HG02678 (cell line): ENCODE results near the gene HPS3.
"Not testable (repeated sequence)": the region's sequence is repeated elsewhere in the genome, so short reads cannot be mapped to it uniquely, and the experiment has no call there.

ENCODE experiments used
- ATAC-seq: cut with Tn5 transposase; IDR thresholded peaks from one replicate; pipeline ENCODE4 v1.9.1; 2021; ENCODE audit warnings: mild to moderate bottlenecking, moderate library complexity; ENCODE audit not compliant: unreplicated experiment

The HPS3 gene

DNA sequence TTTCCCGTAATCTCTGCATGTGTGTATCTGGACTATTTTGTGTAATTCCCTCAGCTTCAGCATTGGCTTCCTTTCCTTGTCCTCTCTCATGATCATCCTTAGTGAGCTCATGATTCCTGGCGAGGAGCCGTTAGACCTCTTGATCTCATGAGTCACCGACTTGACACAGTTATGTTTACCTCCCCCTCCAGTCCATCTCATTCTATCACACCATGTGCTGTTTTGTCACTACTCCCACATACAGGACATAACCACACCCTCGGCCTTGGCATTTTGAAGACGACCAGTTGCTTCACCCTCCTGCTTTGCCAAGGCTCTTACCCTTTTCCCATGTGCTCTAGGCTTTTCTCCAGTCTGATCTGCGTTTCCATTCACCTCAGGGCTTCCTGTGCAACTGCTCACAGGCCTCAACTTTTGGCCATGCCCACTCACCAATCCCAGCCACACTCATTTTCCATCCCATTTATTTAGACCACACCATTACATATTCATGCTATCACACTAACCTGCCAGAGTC, 50.7 kb downstream of the HPS3 start:
- ATAC-seq, result no peak

DNA sequence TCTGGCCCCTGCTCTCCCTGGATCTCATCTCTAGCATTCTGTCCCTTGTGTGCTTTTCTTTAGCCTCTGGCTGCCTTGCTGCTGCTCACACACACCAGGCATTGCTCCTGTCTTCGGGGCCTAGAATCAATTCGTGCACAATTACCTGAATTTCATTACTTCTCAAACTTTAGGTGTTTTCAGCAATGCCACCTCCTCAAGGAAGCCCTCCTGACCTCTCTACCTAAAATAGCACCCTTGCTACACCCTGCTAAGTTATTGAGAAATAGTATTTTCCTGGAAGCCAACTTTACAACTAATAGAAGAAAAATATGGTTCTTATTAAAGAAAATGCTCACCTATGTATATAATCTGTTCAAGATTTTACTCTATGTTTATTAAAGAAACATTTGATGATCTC, 51.7 kb downstream of the HPS3 start:
- no peak for ATAC-seq

DNA sequence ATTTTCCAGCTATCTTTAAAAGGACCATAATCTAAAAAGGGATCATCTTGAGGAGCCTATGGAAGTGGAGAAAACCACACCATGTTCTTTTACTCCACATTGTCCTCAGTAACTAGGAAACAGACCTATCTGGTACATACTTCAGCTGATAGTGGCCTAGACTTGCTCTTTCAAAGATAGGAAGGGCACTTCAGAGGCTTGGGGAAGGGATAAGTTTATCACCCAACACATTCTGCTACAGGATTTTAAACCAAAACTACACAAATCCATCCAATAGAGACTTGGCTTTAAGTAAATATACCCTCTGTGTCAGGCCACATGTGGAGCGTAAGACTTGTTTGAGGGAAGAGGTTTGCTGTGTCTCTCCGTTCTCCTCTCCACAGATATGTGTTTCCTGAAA, 56.8 kb downstream of the HPS3 start:
- ATAC-seq, result no peak

DNA sequence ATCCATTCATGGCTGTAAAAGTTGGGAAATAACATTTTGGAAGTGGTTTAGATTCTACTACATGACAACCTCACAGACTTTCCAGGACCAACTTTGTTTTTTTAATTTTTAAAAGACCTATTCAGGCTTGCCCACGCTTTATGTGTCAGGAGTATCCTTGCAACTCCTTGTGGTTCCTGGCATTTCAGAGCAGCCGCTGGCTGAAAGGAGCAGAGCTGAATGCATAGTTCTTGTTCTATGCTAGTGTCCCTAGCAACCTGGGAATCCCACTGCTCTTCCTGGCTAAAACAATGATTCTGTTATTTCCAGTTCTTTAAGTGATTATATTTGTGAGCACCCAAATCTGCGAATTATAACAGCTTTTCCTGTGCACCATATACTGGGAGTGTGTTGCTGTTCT, 57.3 kb downstream of the HPS3 start:
- no peak for ATAC-seq

DNA sequence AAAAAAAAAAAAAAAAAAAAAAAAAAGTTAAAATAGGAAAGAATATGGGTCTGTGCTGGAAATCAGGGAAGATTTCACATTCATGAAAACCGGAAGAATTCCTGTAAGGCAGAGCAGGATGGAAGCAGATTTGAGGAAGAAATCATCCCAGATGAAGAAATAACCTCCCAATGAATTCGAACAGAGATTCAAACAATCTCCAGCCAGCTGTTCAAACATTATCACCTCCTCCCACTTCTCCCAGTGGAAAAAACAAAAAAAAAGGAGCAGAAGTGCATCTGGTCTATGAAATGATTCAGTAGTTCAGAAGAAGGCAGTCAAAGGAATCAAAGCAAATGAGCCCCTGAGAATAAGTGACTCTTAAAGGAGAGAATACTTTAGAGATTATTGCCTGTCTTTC, 59.1 kb downstream of the HPS3 start:
- no peak for ATAC-seq

DNA sequence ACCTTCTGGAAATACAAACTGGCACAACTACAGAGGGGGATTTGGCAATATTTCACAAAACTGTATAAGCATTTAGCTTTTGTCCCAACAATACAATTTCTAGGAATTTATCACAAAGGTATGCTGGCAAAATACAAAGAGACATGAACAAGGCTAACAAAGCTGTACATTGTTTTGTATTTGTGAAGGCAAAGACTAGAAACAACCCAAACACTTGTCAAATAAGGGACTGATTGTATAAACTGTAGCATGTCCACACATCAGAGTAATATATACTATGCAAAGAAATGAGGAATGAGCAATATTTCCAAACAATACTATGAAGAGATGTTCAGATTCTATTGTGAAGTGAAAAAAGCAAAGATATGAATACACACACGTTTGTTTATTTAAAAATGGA, 65.8 kb downstream of the HPS3 start:
- ATAC-seq, result no peak

DNA sequence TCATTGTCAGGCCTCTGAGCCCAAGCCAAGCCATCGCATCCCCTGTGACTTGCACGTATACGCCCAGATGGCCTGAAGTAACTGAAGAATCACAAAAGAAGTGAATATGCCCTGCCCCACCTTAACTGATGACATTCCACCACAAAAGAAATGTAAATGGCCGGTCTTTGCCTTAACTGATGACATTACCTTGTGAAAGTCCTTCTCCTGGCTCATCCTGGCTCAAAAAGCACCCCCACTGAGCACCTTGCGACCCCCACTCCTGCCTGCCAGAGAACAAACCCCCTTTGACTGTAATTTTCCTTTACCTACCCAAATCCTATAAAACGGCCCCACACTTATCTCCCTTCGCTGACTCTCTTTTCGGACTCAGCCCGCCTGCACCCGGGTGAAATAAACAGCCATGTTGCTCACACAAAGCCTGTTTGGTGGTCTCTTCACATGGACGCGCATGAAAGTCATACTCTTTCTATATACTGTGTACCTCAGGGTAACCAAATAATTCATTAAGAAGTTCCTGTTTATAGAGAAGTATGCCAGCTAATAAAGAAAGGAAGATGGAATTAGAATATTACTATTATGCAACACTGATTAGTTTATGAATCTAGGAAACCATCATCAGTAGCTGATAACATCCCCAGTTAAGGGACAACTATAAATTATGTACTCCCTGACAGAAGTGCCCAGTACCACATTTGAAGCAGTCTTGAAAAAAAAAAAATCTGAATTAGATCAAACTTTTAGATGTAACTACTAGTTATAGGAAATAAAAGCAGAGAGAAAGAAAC, 67.6 kb downstream of the HPS3 start:
- ATAC-seq, result not testable (repeated sequence)

DNA sequence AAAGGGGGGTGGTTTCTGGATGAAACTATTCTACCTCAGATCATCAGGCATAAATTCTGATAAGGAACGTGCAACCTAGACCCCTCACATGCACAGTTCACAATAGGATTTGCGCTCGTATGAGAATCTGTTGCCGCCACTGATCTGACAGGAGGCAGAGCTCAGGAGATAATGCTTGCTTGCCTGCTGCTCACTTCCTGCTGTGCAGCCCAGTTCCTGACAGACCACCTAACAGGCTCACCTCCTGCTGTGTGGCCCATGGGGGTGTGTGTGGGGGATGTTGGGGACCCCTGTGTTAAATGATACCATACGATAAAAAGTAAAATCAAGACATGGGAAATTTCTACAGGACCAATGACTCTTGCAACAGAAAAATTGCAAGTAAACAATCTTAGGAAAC, 68.2 kb downstream of the HPS3 start:
- ATAC-seq, result no peak

DNA sequence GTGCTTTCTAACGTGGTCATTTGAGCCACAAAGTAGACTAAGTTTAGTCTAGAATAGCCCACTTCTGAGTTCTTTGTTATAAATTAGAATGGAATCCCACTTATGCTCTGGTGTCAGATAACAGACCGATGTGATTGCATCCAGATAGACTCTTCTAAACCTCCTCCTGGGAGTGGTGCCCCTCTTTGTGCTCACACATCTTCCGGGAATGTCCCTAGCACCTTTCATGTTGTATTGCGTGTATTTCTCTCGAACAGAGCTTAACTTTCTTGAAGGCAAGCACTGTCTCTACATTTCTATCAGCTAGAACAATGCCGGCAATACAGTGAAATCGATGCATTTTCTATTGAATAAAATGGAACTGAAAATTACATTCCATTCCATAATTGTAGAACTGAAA, 69.2 kb downstream of the HPS3 start:
- no peak for ATAC-seq

DNA sequence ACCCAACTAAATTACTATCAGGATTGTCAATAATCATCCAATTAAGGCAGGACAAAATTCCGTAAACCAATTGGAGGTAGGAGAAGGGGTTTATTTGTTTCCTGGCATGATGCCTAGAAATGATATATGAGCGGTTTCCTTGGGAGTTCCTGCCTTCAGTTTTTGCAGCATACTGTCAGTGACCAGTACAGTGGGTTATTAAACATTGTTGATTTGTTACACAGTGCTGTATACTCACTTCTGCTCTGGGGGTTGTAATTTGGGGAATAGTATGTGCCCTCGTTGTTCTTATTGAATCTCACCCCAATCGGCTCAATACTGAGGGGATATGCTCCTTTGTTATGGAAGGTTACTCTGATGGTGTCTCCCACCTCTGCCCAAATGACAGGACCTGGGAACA, 70.0 kb downstream of the HPS3 start:
- no peak for ATAC-seq

DNA sequence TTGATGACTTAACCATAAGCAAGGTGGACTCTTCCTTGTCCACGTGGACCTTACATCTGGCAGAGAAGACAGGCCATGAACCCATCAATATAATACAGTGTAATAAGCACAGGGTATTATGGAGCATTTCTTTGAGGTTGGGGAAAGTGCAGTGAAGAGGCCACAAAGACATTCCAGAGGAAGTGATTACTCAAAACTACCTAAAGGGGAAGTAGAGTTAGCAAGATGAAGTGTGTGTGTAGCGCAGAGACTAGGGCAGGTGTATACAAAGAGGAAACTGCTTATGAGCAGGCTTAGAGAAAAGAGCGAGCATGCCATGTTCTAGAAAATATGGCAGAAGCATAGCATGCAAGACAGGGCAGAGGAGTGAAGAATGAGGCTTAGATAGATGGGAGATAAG, 74.3 kb downstream of the HPS3 start:
- ATAC-seq, result peak; percentile 96

DNA sequence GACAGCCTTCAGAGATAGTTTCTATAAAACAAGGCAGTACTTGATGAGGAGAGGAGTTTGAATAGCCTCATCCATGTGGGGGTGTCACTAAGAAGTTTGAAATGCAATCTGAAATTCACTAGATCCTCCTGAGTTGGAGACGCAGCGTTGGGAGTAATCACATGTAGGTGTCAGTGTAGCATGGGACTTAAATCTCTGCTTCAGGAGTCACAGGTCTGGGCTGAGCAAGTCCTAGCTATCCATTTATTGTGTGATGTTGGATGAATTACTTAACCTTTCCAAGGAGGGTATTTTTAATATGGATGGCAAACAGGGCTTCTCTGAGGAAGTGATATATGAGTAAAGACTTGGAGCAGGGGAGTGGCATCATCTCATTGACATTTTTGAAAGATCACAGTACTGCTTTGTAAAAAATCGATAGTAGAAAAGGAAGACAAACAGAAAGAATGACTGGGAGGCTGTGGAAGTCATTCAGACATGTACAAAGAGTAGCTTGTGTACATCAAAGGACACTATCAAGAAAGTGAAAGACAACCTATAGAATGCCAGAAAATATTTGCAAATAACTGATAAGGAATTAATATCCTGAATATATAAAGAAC, 75.1 kb downstream of the HPS3 start:
- ATAC-seq, result no peak

DNA sequence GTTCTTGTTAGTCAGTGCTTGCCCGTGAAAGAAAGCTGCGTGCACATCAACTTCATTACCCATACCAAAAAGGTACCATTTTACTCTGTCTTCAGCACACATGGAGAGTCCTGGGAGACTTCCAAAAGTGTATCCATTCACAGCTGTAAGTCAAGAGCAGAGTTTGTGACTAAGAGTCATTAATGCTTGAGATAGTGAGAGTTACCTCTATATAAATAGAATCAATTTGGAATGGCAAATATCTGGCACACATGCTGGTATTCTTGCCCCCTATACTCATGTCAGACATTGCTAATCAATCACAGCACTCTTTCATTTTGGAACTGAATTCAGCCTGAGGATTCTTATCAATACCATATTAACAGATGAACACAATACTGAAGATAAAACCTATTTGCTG, 78.0 kb downstream of the HPS3 start:
- ATAC-seq, result no peak

DNA sequence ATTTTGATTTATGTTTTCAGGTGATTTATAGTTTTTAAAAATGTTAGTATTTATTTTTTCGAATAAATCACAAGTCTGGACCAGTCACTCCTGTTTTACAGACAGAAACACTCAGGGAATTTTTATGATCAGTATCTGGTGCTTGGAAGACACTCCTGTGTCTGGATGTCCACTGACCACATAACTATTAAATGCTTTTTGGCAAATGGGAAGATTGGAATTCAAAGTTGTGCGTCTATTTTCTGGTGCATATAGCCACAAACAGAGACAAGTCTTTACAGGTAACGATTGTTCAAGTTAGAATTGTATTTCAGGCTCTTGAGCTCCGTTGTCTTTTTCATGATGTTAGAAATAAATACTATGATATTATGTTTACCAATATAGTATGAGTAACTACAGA, 80.0 kb downstream of the HPS3 start:
- ATAC-seq, result no peak

DNA sequence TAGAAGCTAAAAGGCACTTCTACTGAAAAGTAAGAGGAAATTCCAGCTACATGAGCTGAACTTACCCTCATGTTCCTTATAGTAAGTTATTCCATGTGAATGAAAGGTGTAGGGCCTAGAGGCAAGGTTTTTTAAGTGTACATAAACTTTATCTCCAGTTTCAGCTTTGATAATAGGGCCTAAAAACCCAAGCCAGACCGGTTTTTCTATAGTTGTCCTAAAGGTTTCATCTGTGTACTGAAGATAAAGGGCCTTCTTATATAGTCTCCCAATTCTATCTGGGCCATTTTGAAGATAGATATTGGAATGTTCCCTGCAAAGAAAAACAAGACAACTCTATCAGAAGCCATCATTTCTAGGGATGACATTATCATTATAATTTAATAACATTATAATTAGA, 82.9 kb downstream of the HPS3 start:
- no peak for ATAC-seq

DNA sequence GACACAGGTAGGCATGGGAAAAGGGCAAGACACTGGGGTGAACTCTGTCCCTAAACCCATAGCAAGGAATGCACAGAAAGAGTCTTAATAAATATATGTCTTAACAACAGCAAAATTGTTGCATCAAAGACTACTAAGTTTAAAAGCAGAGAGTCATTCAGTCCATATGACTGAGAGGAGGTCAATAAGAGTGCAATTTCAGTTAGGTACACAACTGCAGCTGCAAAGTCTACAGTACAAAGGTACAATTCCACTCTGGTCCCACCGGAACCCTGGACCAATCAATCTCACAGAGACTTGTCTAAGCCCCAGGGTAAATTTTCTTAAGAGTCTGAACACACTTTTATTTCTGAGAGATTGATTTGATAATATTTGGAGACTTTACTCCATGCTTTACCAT, 85.3 kb downstream of the HPS3 start:
- no peak for ATAC-seq

DNA sequence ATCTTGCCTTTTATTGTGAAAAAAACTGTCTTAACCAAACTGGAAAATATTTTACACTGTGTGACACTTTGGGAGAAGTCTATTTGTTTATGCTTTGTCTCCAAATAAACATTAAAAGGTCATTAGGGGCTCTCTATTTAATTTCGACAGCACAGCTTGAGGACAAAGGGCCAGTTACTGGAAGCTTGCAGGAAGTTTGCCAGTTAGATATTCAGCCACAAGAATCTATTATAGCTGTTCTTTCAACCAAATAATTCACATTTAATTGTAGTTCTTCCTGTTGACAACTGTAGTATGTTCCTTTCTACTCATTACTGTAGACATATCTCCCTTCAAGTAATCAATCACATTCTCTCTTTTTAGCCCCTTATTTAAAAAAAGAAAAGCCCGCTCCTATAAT, 86.1 kb downstream of the HPS3 start:
- no peak for ATAC-seq

DNA sequence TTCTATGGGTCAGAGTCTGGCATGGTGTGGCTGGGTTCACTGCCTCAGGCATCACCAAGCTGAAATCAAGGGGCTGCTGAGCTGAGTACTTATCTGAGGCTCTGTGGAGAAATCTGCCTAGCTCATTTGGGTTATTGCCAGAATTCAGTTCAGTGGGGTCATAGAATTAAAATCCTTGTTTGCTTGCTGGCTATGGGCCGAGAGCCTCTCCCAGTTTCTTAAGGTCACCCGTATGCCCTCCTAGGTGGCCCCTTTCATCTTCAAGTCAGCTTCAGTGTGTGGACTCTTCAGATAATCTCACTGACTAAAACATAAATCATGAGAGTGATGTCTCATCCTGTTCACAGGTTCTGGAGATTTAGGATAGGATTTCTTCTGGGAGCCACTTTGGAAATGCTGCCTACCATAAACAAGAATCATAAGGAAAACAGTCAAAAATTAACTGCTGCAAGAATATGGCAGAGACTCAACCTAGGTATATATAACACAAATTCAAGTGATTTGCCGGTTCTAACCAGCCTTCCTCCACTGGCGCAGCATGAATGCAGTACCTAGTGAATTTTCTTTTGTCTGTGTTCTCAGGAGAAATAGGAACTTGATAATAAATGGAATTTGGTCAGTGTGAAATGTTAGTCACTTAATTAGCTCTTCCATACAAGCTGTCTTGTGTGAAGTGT, 86.9 kb downstream of the HPS3 start:
- no peak for ATAC-seq

DNA sequence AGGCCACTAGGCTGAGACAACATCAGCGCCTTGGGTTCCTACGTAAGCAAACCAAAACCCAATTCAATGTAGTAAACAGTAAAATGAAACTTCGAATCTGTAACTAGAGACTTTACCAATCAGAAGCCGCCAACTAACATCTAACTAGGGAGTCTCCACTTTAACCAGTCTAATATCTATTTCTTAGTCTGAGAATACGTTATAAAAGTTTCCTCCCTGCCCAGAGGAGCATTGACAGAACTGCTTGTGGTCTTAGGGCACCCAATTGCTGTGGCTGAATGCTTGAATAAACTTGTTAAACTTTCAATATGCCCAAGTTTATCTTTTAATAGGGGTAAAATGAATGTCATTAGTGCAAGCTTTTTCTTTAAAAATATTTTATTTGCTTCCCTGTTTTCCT, 87.9 kb downstream of the HPS3 start:
- no peak for ATAC-seq

DNA sequence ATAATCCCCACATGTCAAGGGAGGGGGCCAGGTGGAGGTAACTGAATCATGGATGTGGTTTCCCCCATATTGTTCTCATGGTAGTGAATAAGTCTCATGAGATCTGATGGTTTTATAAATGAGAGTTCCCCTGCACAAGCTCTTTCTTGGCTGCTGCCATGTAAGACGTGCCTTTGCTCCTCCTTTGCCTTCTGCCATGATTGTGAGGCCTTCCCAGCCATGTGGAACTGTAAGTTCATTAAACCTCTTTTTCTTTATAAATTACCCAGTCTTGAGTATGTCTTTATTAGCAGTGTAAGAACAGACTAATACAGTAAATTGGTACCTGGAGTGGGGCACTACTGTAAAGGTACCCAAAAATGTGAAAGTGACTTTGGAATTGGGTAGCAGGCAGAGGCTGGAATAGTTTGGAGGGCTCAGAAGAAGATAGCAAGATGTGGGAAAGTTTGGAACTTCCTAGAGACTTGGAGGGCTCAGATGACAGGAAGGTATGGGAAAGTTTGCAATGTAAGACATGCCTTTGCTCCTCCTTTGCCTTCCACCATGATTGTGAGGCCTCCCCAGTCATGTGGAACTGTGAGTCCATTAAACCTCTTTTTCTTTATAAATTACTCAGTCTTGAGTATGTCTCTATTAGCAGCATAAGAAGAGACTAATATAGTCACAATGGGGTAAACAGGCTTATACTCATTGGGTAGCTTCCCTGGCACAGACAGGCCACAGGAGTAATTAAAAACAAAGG, 90.1 kb downstream of the HPS3 start:
- not testable (repeated sequence) for ATAC-seq

DNA sequence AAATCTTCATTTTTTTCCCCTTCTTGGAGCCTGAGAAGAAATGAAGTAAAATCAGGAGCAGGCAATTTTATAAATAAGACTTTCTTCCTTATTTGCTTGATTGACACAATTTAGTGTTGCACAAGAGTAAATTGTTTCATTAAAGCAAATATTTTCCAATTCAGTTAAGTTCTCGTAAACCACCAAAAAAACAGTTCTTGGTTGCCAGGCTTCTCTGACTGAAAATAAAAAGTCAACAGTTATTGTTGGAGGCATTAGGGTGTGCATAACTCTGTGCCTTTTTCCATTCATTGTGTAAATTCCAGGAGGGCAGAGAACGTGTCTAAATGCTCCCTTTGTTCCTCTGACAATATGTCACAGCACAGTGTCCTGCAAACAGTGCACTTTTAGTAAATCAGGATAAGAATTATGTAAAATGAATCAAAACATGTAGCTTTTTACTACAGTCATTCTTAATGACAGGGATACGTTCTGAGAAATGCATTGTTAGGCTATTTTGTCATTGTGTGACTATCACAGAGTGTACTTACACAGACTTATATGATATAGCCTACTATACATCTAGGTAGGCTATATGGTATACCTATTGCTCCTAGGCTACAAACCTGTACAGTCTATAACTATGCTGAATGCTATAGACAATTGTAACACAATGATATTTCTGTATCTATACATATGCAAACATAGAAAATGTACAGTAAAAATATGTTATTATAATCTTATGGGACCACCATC, 92.5 kb downstream of the HPS3 start, which contains the start of gene CP:
CP (minus strand) TSS at position 47 of the 735 bp plus-strand sequence; CDS start at position 10, 37 bp downstream.
- no peak for ATAC-seq
